ENCODE data around the gene CD44. TPM values are rescaled to one million over a fixed set of nuclear protein-coding genes. Genes with fewer than 3 reads are reported as not detected.

CD44 gene
- total RNA-seq, 5 donors from 2014 or later (not counting 1 experiment from before 2014, with no cell fraction given), result 732 to 1,108 (median 781) TPM

DNA sequence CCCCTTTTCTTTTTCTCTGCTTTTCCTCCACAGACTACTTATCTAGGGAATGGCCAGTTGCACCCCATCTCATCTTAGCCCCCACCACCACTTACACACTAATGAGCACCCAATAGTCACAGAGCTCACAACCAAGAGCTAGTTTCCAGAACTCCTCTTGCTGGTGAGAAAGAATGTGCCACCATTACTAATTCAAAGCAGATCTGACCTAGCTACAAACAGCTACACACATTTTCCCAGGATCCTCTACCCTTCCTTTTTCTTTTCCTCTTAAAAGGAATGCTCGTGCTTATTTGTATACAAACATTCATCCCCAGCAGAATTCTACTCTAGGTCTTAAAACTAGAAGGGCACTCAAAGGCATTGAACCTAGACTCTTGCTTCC is 136.8 kb downstream of the CD44 start:
- peak overlapping the region in 1 of 2 donors; percentile 9 for H3K27ac Mint-ChIP-seq
- DNase-seq (no peak), ATAC-seq (replicated peaks in 1 of 4) (no peak)
- peaks cover 34 to 56% (median 40%) of the 10 kb centered on the region in 3 donors for H3K4me1 Mint-ChIP-seq
- no peak overlapping the region for H3K27ac ChIP-seq (ENCODE audit: low read length)
- no peaks in the 10 kb centered on the region for H3K27me3 ChIP-seq (replicated peaks in 1 of 2; ENCODE audit: control insufficient read depth in 2 of 2, extremely low read depth in 1 of 2, insufficient read depth in 2 of 2, low read length in 1 of 2)
- peaks cover 0 to 12% of the 10 kb centered on the region in 2 experiments for H3K4me1 ChIP-seq (ENCODE audit: control insufficient read depth in 1 of 2, extremely low read depth in 1 of 2, insufficient read depth in 2 of 2, low read length in 2 of 2)
- H3K36me3 ChIP-seq (ENCODE audit: control insufficient read depth in 2 of 2, extremely low read depth in 1 of 2, insufficient read depth in 1 of 2, low read length in 1 of 2), result no peaks in the 10 kb centered on the region
- H3K9me3 Mint-ChIP-seq, result no peaks in the 10 kb centered on the region
- H3K36me3 Mint-ChIP-seq, result no peaks in the 10 kb centered on the region
- no peak overlapping the region for H3K4me3 ChIP-seq (ENCODE audit: control insufficient read depth in 1 of 2, extremely low read depth in 1 of 2, low read length in 1 of 2)
- ChIA-PET CTCF (interaction anchor here in 1 of 2 donors (0.6 kb wide), 1 partner anchor 40 kb away, joined by 3 read pairs; no protein-coding TSS in a partner anchor), POLR2A (interaction anchor here (0.6 to 1.0 kb wide), 2 partner anchors 29 to 108 kb away, joined by 3 read pairs; no protein-coding TSS in a partner anchor)
- no peaks in the 10 kb centered on the region for H3K9me3 ChIP-seq
- 88% methylated on average over 1 of the region's 1 CpG for WGBS (ENCODE audit: insufficient coverage)
- H3K4me3 Mint-ChIP-seq, result no peak overlapping the region
- H3K27me3 Mint-ChIP-seq, result no peaks in the 10 kb centered on the region

DNA sequence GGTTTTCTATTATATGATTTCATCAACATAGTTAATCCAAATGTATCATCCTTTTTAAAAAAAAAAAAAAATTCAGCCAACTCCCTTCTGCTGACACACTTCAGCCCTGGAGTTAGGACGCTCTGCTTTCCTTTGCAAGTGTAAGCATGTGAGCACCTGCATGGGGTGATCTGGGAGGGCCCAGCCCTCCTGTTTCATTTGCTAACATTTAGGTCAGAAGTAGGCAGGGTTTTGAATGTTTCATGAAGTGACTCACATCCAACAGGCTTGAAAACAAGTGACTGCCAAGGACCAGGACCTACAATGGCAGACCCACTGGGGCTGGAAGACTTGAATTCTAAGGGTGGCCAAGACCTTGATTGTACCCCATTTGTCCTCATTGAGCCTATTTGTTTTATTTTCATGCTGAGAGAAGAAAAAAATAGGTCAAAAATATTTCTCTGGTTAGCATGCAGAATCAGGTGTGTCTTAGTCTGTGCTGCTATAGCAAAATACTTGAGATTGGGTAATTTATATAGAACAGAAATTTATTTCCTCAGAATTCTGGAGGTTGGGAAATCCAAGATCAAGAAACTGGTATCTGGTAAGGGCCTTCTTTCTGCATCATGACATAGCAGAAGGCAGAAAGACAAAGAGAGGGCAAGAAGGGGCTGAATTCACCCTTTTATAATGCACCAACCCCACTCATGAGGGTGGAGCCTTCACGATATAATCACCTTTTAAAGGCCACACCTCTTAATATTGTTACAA is 137.6 kb downstream of the CD44 start:
- POLR2A ChIA-PET, result interaction anchor here in 1 of 2 donors (0.6 kb wide), 1 partner anchor 108 kb away, joined by 3 read pairs; no protein-coding TSS in a partner anchor
- CTCF ChIA-PET, result interaction anchor here in 1 of 2 donors (0.6 kb wide), 1 partner anchor 41 kb away, joined by 3 read pairs; no protein-coding TSS in a partner anchor
- no CpG with 5 or more reads among the region's 2 CpGs for WGBS (ENCODE audit: insufficient coverage)

DNA sequence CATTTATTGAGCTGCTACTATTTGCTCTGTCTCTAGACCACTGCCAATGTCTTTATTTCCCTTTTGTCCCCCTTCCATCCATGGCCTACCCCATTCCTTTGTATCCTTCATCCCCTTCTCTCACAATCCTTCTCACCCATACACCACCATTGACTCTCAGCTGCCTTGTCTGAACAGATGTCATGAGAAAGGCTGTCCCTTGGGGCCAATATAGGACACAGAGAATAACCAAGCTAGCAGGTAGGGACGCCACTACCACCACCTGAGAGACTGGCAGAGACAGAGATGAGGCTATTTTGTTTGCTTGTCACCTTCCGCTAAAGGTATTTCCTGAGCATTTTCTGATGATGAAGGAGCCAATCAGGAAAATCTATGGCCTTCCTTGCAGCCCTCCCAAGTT is 138.9 kb downstream of the CD44 start:
- Histone ChIP-seq H3K27ac (ENCODE audit: low read length) (no peak overlapping the region), H3K4me3 (ENCODE audit: control insufficient read depth in 1 of 2, extremely low read depth in 1 of 2, low read length in 1 of 2) (no peak overlapping the region), H3K36me3 (ENCODE audit: control insufficient read depth in 2 of 2, extremely low read depth in 1 of 2, insufficient read depth in 1 of 2, low read length in 1 of 2) (no peaks in the 10 kb centered on the region), H3K4me1 (ENCODE audit: control insufficient read depth in 1 of 2, extremely low read depth in 1 of 2, insufficient read depth in 2 of 2, low read length in 2 of 2) (peaks cover 0 to 5% of the 10 kb centered on the region in 2 experiments), H3K27me3 (replicated peaks in 1 of 2; ENCODE audit: control insufficient read depth in 2 of 2, extremely low read depth in 1 of 2, insufficient read depth in 2 of 2, low read length in 1 of 2) (no peaks in the 10 kb centered on the region), H3K9me3 (no peaks in the 10 kb centered on the region)
- ChIA-PET POLR2A (interaction anchor here in 1 of 2 donors (0.6 kb wide), 1 partner anchor 283 kb away, joined by 10 read pairs; no protein-coding TSS in a partner anchor), CTCF (no interaction called here)
- Mint-ChIP-seq H3K36me3 (no peaks in the 10 kb centered on the region), H3K27me3 (no peaks in the 10 kb centered on the region), H3K4me1 (peaks cover 20 to 40% (median 36%) of the 10 kb centered on the region in 3 donors), H3K27ac (no peak overlapping the region), H3K4me3 (no peak overlapping the region), H3K9me3 (no peaks in the 10 kb centered on the region)
- DNase-seq, result no peak
- no CpG with 5 or more reads among the region's 2 CpGs for WGBS (ENCODE audit: insufficient coverage)
- ATAC-seq (replicated peaks in 1 of 4), result no peak

More for the DNA sequence above, 137.6 kb downstream of the CD44 start:
- Histone ChIP-seq H3K4me3 (ENCODE audit: control insufficient read depth in 1 of 2, extremely low read depth in 1 of 2, low read length in 1 of 2) (no peak overlapping the region), H3K4me1 (ENCODE audit: control insufficient read depth in 1 of 2, extremely low read depth in 1 of 2, insufficient read depth in 2 of 2, low read length in 2 of 2) (peaks cover 0 to 12% of the 10 kb centered on the region in 2 experiments), H3K36me3 (ENCODE audit: control insufficient read depth in 2 of 2, extremely low read depth in 1 of 2, insufficient read depth in 1 of 2, low read length in 1 of 2) (no peaks in the 10 kb centered on the region), H3K27me3 (replicated peaks in 1 of 2; ENCODE audit: control insufficient read depth in 2 of 2, extremely low read depth in 1 of 2, insufficient read depth in 2 of 2, low read length in 1 of 2) (no peaks in the 10 kb centered on the region), H3K27ac (ENCODE audit: low read length) (no peak overlapping the region), H3K9me3 (no peaks in the 10 kb centered on the region)
- Mint-ChIP-seq H3K9me3 (no peaks in the 10 kb centered on the region), H3K4me1 (peaks cover 29 to 50% (median 40%) of the 10 kb centered on the region in 3 donors), H3K27me3 (no peaks in the 10 kb centered on the region), H3K4me3 (no peak overlapping the region), H3K36me3 (no peaks in the 10 kb centered on the region), H3K27ac (peak overlapping the region; percentile 37 to 78)
- peak in 2 of 4 experiments; percentile 53 to 68 for ATAC-seq (replicated peaks in 1 of 4)
- DNase-seq, result no peak

DNA sequence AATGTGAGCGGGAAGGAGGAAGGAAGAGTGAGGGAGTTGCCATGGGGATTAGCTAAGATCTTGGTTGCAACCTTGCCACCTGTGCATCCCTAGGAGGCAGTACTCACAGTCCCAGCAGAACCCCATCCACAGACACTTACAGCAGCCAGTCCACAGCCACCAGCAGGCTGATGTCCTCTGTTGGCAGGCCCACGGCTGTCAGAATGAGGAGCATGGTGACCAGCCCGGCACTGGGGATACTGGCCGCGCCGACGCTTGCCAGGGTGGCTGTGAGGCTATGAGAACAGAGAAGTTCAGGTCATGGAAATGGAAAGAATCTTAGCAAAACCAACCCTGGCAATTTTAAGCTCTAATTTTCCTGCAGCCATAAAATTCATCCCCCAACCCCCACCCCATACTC is 141.8 kb downstream of the CD44 start:
- H3K27me3 Mint-ChIP-seq, result no peaks in the 10 kb centered on the region
- H3K36me3 Mint-ChIP-seq, result no peaks in the 10 kb centered on the region
- H3K9me3 Mint-ChIP-seq, result no peaks in the 10 kb centered on the region
- POLR2A ChIA-PET, result no interaction called here
- H3K4me1 Mint-ChIP-seq, result peaks cover 10 to 17% (median 16%) of the 10 kb centered on the region in 3 donors
- CTCF ChIA-PET, result no interaction called here
- H3K9me3 ChIP-seq, result no peaks in the 10 kb centered on the region
- 95% methylated on average over 4 of the region's 7 CpGs for WGBS (ENCODE audit: insufficient coverage)
- no peak overlapping the region for H3K27ac Mint-ChIP-seq
- no peak overlapping the region for H3K27ac ChIP-seq (ENCODE audit: low read length)
- DNase-seq, result no peak
- no peak overlapping the region for H3K4me3 ChIP-seq (ENCODE audit: control insufficient read depth in 1 of 2, extremely low read depth in 1 of 2, low read length in 1 of 2)
- no peaks in the 10 kb centered on the region for H3K27me3 ChIP-seq (replicated peaks in 1 of 2; ENCODE audit: control insufficient read depth in 2 of 2, extremely low read depth in 1 of 2, insufficient read depth in 2 of 2, low read length in 1 of 2)
- ATAC-seq (replicated peaks in 1 of 4), result no peak
- H3K4me1 ChIP-seq (ENCODE audit: control insufficient read depth in 1 of 2, extremely low read depth in 1 of 2, insufficient read depth in 2 of 2, low read length in 2 of 2), result no peaks in the 10 kb centered on the region
- no peaks in the 10 kb centered on the region for H3K36me3 ChIP-seq (ENCODE audit: control insufficient read depth in 2 of 2, extremely low read depth in 1 of 2, insufficient read depth in 1 of 2, low read length in 1 of 2)
- no peak overlapping the region for H3K4me3 Mint-ChIP-seq

DNA sequence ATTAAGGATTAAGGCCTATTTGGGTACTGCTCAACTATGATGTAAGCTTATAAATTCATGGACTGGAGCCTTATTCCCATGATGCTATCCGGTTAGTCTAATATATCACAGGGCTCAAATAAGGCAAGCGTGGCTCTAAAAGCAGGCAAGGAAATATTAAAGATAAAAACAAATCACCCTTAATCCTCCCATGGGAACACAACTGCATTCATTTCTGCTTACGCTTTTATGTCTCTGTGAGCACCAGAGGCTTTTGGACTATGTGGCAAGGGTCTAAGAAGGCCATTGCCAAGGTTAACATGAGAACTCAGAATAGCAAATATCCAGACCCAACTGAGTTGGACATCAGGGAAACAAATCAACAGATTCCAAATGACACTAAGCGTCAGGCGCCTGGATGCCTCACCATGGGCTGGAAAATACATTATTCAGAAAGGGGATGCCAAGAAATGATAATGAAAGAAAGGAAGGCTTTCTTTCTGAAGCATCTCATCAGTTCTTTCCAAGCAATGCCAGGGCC is 142.3 kb downstream of the CD44 start:
- H3K4me3 ChIP-seq (ENCODE audit: control insufficient read depth in 1 of 2, extremely low read depth in 1 of 2, low read length in 1 of 2), result no peak overlapping the region
- H3K4me1 ChIP-seq (ENCODE audit: control insufficient read depth in 1 of 2, extremely low read depth in 1 of 2, insufficient read depth in 2 of 2, low read length in 2 of 2), result no peaks in the 10 kb centered on the region
- ChIA-PET CTCF (no interaction called here), POLR2A (no interaction called here)
- WGBS (ENCODE audit: insufficient coverage), result 100% methylated on average over 1 of the region's 5 CpGs
- DNase-seq, result no peak
- H3K9me3 ChIP-seq, result no peaks in the 10 kb centered on the region
- H3K4me1 Mint-ChIP-seq, result peaks cover 5 to 12% (median 11%) of the 10 kb centered on the region in 3 donors
- no peaks in the 10 kb centered on the region for H3K27me3 Mint-ChIP-seq
- H3K9me3 Mint-ChIP-seq, result no peaks in the 10 kb centered on the region
- H3K27ac ChIP-seq (ENCODE audit: low read length), result no peak overlapping the region
- H3K36me3 Mint-ChIP-seq, result no peaks in the 10 kb centered on the region
- H3K27ac Mint-ChIP-seq, result no peak overlapping the region
- H3K36me3 ChIP-seq (ENCODE audit: control insufficient read depth in 2 of 2, extremely low read depth in 1 of 2, insufficient read depth in 1 of 2, low read length in 1 of 2), result no peaks in the 10 kb centered on the region
- no peak for ATAC-seq (replicated peaks in 1 of 4)
- no peak overlapping the region for H3K4me3 Mint-ChIP-seq
- H3K27me3 ChIP-seq (replicated peaks in 1 of 2; ENCODE audit: control insufficient read depth in 2 of 2, extremely low read depth in 1 of 2, insufficient read depth in 2 of 2, low read length in 1 of 2), result no peaks in the 10 kb centered on the region

Data from T-cell (primary cell).